Measurements from ENCODE around the gene BZW2. TPM values are rescaled to one million over a fixed set of nuclear protein-coding genes. Genes with fewer than 3 reads are reported as not detected.

Gene BZW2
- total RNA-seq, 1 donor from 2014 or later, result 84.9 TPM

GRCh38 chr7:16728811-16729210 is 82.8 kb downstream of the BZW2 start:
- Histone ChIP-seq H3K9ac (ENCODE audit: low read length) (no peak overlapping the region), H3K4me3 (ENCODE audit: insufficient read depth, low read depth, low read length) (no peak overlapping the region), H3K9me3 (ENCODE audit: insufficient read depth, low read depth, low read length) (no peaks in the 10 kb centered on the region), H3K27me3 (ENCODE audit: insufficient read depth, low read length) (no peaks in the 10 kb centered on the region), H3K27ac (ENCODE audit: low read depth, low read length) (no peak overlapping the region), H4K20me1 (ENCODE audit: insufficient read depth, low read length) (no peaks in the 10 kb centered on the region), H3K36me3 (ENCODE audit: insufficient read depth, low read length) (no peaks in the 10 kb centered on the region), H3K4me1 (ENCODE audit: insufficient read depth, low read length) (no peaks in the 10 kb centered on the region), H3K79me2 (ENCODE audit: insufficient read depth, low read length) (no peaks in the 10 kb centered on the region), H3K4me2 (ENCODE audit: low read length) (no peak overlapping the region), H2AFZ (ENCODE audit: low read depth, low read length) (no peak overlapping the region)
- Mint-ChIP-seq H3K4me3 (ENCODE audit: unreplicated experiment) (peak overlapping the region; percentile 40), H3K27me3 (ENCODE audit: low read depth, unreplicated experiment) (no peaks in the 10 kb centered on the region), H3K9me3 (ENCODE audit: unreplicated experiment) (no peaks in the 10 kb centered on the region), H3K36me3 (ENCODE audit: low read depth, unreplicated experiment) (no peaks in the 10 kb centered on the region), H3K4me1 (ENCODE audit: low read depth, unreplicated experiment) (peaks cover 5% of the 10 kb centered on the region), H3K27ac (ENCODE audit: unreplicated experiment) (no peak overlapping the region)
- TF ChIP-seq CTCF (IDR thresholded peaks at IDR 0.05; ENCODE audit: insufficient read depth, low read depth, low read length) (no peak), EZH2 (IDR thresholded peaks at IDR 0.05; ENCODE audit: insufficient read depth, low read length) (no peak)
- FAIRE-seq (no peak), DNase-seq (ENCODE audit: low read depth) (peak; percentile 47)

- H3K9me3 Mint-ChIP-seq (ENCODE audit: unreplicated experiment), result no peaks in the 10 kb centered on the region
- peaks cover 5% of the 10 kb centered on the region for H3K4me1 Mint-ChIP-seq (ENCODE audit: low read depth, unreplicated experiment)
- no peak for DNase-seq (ENCODE audit: low read depth)
- no peak for FAIRE-seq
- Histone ChIP-seq H3K27ac (ENCODE audit: low read depth, low read length) (no peak overlapping the region), H3K4me2 (ENCODE audit: low read length) (no peak overlapping the region), H3K9me3 (ENCODE audit: insufficient read depth, low read depth, low read length) (no peaks in the 10 kb centered on the region), H3K36me3 (ENCODE audit: insufficient read depth, low read length) (no peaks in the 10 kb centered on the region), H3K4me1 (ENCODE audit: insufficient read depth, low read length) (no peaks in the 10 kb centered on the region), H3K27me3 (ENCODE audit: insufficient read depth, low read length) (no peaks in the 10 kb centered on the region), H4K20me1 (ENCODE audit: insufficient read depth, low read length) (no peaks in the 10 kb centered on the region), H2AFZ (ENCODE audit: low read depth, low read length) (no peak overlapping the region), H3K4me3 (ENCODE audit: insufficient read depth, low read depth, low read length) (no peak overlapping the region), H3K9ac (ENCODE audit: low read length) (no peak overlapping the region), H3K79me2 (ENCODE audit: insufficient read depth, low read length) (no peaks in the 10 kb centered on the region)
- no peak overlapping the region for H3K4me3 Mint-ChIP-seq (ENCODE audit: unreplicated experiment)
- no peak for TF ChIP-seq EZH2 (IDR thresholded peaks at IDR 0.05; ENCODE audit: insufficient read depth, low read length)
- no peak for TF ChIP-seq CTCF (IDR thresholded peaks at IDR 0.05; ENCODE audit: insufficient read depth, low read depth, low read length)
- H3K36me3 Mint-ChIP-seq (ENCODE audit: low read depth, unreplicated experiment), result no peaks in the 10 kb centered on the region
- H3K27ac Mint-ChIP-seq (ENCODE audit: unreplicated experiment), result no peak overlapping the region
- H3K27me3 Mint-ChIP-seq (ENCODE audit: low read depth, unreplicated experiment), result no peaks in the 10 kb centered on the region
Measured at GRCh38 chr7:16729541-16729940, 83.6 kb downstream of the BZW2 start.

GRCh38 chr7:16730937-16731336 is 85.0 kb downstream of the BZW2 start:
- no peak overlapping the region for H2AFZ ChIP-seq (ENCODE audit: low read depth, low read length)
- Mint-ChIP-seq H3K4me1 (ENCODE audit: low read depth, unreplicated experiment) (peaks cover 5% of the 10 kb centered on the region), H3K36me3 (ENCODE audit: low read depth, unreplicated experiment) (no peaks in the 10 kb centered on the region), H3K9me3 (ENCODE audit: unreplicated experiment) (no peaks in the 10 kb centered on the region), H3K27ac (ENCODE audit: unreplicated experiment) (no peak overlapping the region), H3K4me3 (ENCODE audit: unreplicated experiment) (no peak overlapping the region), H3K27me3 (ENCODE audit: low read depth, unreplicated experiment) (no peaks in the 10 kb centered on the region)
- H3K4me1 ChIP-seq (ENCODE audit: insufficient read depth, low read length), result no peaks in the 10 kb centered on the region
- H3K79me2 ChIP-seq (ENCODE audit: insufficient read depth, low read length), result no peaks in the 10 kb centered on the region
- TF ChIP-seq EZH2 (IDR thresholded peaks at IDR 0.05; ENCODE audit: insufficient read depth, low read length) (no peak), CTCF (IDR thresholded peaks at IDR 0.05; ENCODE audit: insufficient read depth, low read depth, low read length) (no peak)
- no peak overlapping the region for H3K4me2 ChIP-seq (ENCODE audit: low read length)
- DNase-seq (ENCODE audit: low read depth), result no peak
- H3K27ac ChIP-seq (ENCODE audit: low read depth, low read length), result no peak overlapping the region
- FAIRE-seq, result no peak
- H3K27me3 ChIP-seq (ENCODE audit: insufficient read depth, low read length), result no peaks in the 10 kb centered on the region
- no peaks in the 10 kb centered on the region for H4K20me1 ChIP-seq (ENCODE audit: insufficient read depth, low read length)
- no peaks in the 10 kb centered on the region for H3K9me3 ChIP-seq (ENCODE audit: insufficient read depth, low read depth, low read length)
- no peak overlapping the region for H3K9ac ChIP-seq (ENCODE audit: low read length)
- no peaks in the 10 kb centered on the region for H3K36me3 ChIP-seq (ENCODE audit: insufficient read depth, low read length)
- no peak overlapping the region for H3K4me3 ChIP-seq (ENCODE audit: insufficient read depth, low read depth, low read length)
